Measurements from ENCODE around the gene ANKRD24. TPM values are rescaled to one million over a fixed set of nuclear protein-coding genes. Genes with fewer than 3 reads are reported as not detected.
"Not testable (repeated sequence)": the region's sequence is repeated elsewhere in the genome, so short reads cannot be mapped to it uniquely, and the experiment has no call there.

ANKRD24 gene
- total RNA-seq, 1 donor from 2014 or later, result 0.79 TPM

DNA sequence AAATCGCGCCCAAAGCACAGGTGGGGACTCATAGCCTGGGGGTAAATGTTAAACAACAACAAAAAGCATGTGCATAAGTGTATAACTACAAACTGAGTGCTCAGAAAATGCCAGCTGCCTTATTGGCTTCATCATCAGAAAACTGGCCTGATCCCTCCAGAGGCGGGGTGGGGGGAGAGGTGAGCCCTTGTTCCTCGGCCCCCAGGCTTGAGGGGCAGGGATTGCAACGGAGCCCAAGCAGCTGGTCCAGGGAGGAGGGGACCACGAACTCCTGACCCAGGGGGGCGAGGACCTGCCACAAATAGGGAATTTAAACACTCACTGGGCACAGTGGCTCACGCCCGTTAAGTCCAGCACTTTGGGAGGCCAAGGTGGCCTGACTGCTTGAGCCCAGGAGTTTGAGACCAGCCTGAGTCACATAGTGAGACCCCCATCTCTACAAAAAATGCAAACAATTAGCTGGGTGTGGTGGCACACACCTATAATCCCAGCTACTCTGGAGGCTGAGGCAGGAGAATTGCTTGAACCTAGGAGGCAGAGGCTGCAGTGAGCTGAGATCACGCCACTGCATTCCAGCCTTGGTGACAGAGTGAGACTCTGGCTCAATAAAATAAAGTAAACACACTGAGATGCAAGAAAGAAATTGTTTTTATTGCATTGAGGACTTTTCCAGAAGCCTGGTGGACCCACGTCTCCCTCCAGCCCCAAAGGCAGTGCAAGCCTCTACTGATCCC, 8.8 kb upstream of the ANKRD24 start:
- no peak for DNase-seq

- DNase-seq, result no peak
Measured at GRCh38 chr19:4174213-4174894, 8.1 kb upstream of the ANKRD24 start.

DNA sequence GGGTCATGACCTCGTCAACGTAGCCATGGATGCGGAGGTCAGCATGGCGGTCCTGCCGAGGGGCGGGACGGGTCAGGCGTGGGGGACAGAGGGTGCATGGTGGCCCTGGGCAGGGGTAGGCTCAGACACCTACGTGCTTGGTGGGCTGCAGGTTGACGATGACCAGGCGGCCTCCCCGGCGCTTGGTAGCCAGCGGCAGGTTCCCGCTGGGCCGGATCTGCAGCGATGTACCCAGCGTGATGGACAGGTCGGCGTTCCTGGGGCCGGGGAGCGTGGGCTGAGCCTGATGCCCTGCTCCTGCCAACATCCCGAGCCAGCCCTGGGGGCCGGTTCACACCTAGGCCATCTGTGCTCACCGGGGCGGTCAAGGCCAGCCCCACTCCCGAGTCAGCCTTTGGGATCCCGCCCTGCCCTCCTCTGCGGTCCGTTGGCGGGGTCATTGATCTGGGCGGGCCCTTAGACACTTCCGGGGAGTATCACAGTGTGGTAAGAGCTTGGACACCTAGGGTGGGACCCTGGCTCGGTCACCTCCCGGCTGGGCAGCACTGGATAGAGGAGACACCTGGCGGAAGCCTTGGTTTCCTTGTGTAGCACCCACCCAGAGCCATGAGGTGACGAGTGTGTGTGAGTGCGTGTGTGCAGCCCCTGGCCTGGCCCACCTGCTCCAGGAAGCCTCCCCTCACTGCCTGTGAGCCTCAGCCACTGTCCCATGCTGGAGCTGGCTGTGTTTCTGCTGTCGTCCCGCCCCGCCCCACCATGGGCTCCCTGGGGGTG, 7.4 kb upstream of the ANKRD24 start:
- DNase-seq, result no peak

DNA sequence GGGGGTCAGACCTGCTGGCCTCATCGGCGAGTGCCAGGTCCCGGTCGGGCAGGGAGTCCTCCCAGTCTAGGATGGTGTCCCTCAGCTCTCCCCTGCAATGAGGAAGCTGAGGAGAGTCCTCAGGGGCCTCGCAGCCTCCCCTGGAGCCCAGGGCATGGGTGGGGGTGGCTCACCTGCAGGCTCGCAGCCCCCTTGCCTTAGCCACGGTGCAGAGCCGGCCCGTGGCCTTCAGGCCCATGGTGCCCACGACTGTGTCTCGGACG, 6.9 kb upstream of the ANKRD24 start:
- DNase-seq, result no peak

- DNase-seq, result no peak
Measured at GRCh38 chr19:4177146-4177545, 5.3 kb upstream of the ANKRD24 start.

GRCh38 chr19:4178990-4179389, 3.5 kb upstream of the ANKRD24 start:
- no peak for DNase-seq

GRCh38 chr19:4181053-4181508, 1.4 kb upstream of the ANKRD24 start:
- no peak for DNase-seq

DNA sequence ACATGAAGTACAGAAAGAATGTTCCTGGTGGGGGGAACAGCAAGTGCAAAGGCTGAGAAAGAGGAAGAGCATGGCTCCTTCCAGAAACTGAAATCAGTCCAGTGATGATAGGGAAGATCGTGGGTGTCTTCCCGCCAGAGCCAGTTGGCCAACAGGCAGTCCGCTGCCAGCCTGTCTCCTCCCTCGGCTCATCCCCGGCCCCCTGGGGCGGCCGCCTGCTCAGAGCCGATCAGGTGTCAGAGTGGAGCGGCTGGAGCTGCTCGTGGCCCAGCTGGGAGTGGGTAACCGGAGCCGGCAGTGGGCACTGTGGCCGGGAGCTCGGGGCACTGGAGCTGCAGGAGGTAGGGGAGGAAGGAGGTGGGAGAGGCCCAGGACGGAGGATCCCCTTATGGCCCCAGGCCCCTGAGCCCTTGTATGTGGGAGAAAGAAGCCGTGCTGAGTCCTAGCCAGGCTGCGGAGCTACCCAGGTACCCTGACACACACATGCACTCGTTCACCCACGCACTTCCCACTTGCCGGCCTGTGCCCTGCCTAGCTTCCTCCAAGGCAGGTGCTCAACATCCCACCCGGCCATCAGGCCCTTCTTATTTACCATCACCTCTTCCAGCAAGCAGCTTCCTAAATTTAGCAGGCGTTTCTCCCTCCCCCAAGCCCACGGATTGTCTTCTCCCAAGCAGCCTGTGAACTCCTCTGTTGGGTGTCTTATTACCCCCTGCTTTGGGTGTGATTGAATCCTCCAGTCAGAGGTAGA, 1.7 kb downstream of the ANKRD24 start:
- DNase-seq, result no peak

DNA sequence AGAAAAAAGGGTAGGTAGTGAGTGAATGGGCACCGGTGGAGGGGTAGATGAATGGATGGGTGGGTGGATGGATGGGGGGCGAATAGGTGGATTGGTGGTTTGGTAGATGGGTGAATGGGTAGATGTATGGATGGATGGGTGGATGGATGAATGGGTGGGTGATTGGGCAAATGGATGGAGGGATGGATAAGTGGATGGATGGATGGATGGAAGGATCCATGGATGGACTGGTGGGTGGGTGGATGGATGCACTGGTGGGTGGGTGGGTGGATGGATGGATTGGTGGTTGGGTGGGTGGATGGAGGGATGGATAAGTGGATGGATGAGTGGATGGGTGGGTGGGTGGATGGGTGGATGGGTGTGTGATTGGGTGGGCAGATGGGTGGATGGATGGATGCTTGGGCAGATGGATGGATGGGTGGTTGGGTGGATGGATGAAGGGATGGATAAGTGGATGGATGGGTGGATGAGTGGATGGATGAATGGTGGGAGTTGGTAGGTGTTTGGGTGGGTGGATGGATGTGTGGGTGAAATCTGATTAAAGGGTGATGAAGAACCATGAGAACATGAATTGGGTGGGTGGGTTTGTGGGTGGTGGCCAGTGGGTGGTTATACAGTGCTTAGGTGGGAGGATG, 2.3 kb downstream of the ANKRD24 start:
- no peak for DNase-seq

GRCh38 chr19:4185413-4186086, 3.1 kb downstream of the ANKRD24 start:
- DNase-seq, result no peak

DNA sequence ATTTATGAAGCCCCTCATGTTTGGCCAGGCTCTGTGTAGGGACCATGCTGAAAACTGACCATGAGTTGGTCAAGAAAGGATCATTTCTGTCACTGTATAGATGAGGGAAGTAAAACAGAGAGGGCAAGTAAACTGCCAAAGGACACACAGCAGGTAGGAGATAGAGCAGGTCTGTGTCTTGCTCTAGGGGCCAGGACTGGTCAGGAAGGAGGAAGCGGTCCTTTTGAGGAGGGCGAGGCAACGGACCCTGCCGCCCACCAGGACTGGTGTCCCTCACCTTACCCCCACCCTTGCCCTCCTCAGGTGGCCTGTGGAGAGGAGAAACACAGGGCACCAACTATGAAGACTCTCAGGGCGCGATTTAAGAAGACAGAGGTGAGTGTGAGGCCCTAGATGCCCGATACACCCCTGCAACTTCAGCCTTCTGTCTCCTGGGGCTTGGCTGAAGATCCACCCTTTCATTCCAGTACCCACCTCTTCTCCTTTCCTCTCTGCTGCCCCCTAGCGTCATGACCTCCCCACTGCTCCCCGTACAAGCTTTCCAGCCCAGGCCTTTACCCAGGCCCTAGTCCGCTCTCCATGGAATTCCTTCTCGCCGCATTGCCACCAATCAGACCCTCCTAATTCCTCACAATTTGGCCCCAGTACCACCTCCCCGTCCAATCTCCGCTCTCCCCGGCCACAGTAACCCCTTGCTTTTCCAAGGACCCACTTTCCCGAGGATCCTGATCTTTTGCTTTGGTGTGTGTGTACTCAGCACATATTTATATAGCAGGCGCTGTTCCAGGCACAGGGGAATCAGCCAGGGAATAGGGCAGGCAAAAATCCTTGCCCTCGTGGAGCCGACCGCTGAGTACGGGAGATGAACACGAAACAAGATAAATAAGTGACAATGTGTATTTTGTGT, 3.9 kb downstream of the ANKRD24 start:
- DNase-seq, result no peak

- no peak for DNase-seq
Measured at GRCh38 chr19:4187313-4188122, 5.0 kb downstream of the ANKRD24 start.

- no peak for DNase-seq
Measured at GRCh38 chr19:4189641-4190040, 7.2 kb downstream of the ANKRD24 start.

DNA sequence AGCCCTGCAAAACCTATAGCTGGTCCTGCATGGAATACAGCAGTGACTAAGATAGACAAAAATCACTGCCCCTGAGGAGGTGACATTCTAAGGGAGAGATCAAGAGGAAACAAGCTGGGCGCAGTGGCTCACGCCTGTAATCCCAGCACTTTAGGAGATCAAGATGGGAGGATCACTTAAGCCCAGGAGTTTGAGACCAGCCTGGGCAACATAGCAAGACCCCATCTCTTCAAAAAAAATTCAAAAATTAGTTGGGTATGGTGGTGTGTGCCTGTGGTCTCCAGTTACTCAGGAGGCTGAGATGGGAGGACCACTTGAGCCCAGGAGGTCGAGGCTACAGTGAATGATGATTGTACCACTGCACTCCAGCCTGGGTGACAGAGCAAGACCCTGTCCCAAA, 10.0 kb downstream of the ANKRD24 start:
- not testable (repeated sequence) for DNase-seq

DNA sequence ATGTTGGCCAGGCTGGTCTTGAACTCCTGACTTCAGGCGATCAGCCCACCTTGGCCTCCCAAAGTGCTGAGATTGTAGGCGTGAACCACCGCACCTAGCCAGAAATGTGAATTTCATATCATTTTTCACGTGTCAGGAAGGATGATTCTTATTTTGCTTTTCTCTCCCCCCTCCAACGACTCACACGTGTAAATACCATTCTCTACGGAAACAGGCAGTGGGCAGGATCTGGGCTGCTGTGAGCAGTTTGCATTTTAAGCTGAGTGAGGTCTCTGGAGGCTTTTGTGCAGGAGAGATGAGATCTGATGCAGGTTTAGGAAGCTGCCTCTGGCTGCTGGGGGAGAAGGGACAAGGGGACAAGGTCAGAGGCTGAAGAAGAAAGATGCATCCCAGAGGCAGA, 11.9 kb downstream of the ANKRD24 start:
- no peak for DNase-seq

DNA sequence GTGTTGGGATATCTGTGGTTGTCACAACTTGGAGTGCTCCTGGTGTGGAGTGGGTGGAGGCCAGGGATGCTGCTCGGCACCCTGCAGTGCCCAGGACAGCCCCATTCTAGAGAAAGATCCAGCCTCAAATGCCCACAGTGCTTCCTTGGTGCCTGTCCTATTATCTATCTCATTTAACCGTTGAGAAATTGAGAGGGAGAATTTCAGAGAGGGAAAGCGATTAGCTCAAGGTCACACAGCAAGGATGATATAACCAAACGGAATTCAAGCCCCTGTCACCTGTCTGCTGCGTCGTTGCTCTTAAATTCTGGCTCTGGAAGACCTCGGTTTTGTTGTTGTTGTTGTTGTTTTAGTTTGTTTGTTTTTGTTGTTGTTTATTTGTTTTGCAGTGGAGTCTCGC, 13.5 kb downstream of the ANKRD24 start:
- no peak for DNase-seq

DNA sequence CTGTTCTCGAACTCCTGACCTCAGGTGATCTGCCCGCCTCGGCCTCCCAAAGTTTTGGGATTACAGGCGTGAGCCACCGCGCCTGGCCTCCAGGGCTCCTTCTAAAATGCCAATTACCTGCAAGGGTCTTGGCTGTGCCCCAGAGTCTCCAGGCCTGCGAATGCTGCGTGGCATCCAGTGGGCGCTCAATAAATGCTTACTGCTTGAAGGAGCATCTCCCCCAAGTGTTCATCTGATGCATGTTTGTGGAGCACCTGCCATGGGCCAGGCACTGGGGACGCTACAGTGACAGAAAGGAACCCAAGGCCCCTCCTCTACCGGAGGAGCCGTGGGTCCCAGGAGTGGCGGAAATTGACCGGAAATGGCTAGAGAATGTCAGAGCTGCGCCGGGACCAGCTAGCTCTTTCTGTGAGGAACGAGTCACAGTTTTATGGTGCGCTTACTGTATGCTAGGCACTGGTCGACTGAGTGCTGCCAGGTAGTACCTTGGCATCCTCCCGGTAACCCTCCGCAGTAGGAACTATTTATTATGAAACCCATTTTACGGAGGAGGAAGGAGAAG, 14.2 kb downstream of the ANKRD24 start:
- DNase-seq, result no peak

GRCh38 chr19:4197228-4197624, 14.7 kb downstream of the ANKRD24 start:
- no peak for DNase-seq
